Uterus (tissue), 4 donors: Measurements from ENCODE around the gene PRSS56. TPM values are rescaled to one million over a fixed set of nuclear protein-coding genes. Genes with fewer than 3 reads are reported as not detected.

Experiments
- DNase-seq, 2 donors: peaks; one replicate each; pipeline ENCODE4 v3.0.0-alpha.2; 2019 to 2020
- H3K27ac ChIP-seq, 2 donors: fragments of 200-600 bp; sonication (generic); 1 replicate in 1 of 2; 2 replicates in 1 of 2; pipeline ENCODE4 v1.5.1; 2016 to 2018
- H3K27me3 ChIP-seq, 2 donors: fragments of 200-600 bp; sonication (generic); one replicate each; pipeline ENCODE4 v1.5.1; 2018 to 2019; ENCODE audit warnings: control low read depth in 1 of 2
- H3K36me3 ChIP-seq, 2 donors: fragments of 200-600 bp; sonication (generic); one replicate each; pipeline ENCODE4 v1.5.1; 2019; ENCODE audit warnings: control low read depth in 1 of 2
- H3K4me1 ChIP-seq, 2 donors: fragments of 200-600 bp; sonication (generic); one replicate each; pipeline ENCODE4 v1.5.1; 2018 to 2019; ENCODE audit warnings: control low read depth in 1 of 2
- H3K4me3 ChIP-seq, 2 donors: fragments of 200-600 bp; sonication (generic); 1 replicate in 1 of 2; 2 replicates in 1 of 2; pipeline ENCODE4 v1.5.1; 2018 to 2019; ENCODE audit warnings: mild to moderate bottlenecking in 1 of 2
- H3K9me3 ChIP-seq, 2 donors: fragments of 200-600 bp; sonication (generic); one replicate each; pipeline ENCODE4 v1.5.1; 2019; ENCODE audit warnings: control low read depth in 1 of 2
- CTCF ChIP-seq, 4 experiments: fragments of 200-600 bp in 2 of 4; fragments of 450-650 bp in 2 of 4; sonication (generic) in 2 of 4; IDR thresholded peaks; one replicate each; pipeline ENCODE4 v1.5.1; 2016 to 2019; ENCODE audit warnings: antibody characterized with exemption in 4 of 4, mild to moderate bottlenecking in 2 of 4, moderate library complexity in 1 of 4
- POLR2A ChIP-seq, 2 donors: fragments of 450-650 bp; IDR thresholded peaks; one replicate each; pipeline ENCODE4 v1.6.1; 2016; ENCODE audit warnings: antibody characterized with exemption in 2 of 2, mild to moderate bottlenecking in 1 of 2, moderate library complexity in 1 of 2
- intact Hi-C: fragments of 100-400 bp; cut with DNase I; formaldehyde crosslinking; loops from one replicate; pipeline ENCODE4 v1.15.1; 2023; ENCODE audit warnings: low total_unique reads
- total RNA-seq, 4 donors: library from RNA; depleted of rRNA in 3 of 4; stranded (reverse); fragments of >200 nt in 3 of 4; gene quantifications; one replicate each; pipeline versions ENCODE4 v1.1.0 to v1.2.4, GENCODE V29; 2014 to 2023
- donor health status: DM: yes; HTN: yes; CAD: no.

The PRSS56 gene
- total RNA-seq, 4 donors from 2014 or later = not detected

GRCh38 chr2:232515639-232516038, 4.5 kb upstream of the PRSS56 start:
- no peak for TF ChIP-seq CTCF (IDR thresholded peaks at IDR 0.05)
- TF ChIP-seq POLR2A (IDR thresholded peaks at IDR 0.05) = no peak
- Histone ChIP-seq H3K9me3 (no peaks in the 10 kb centered on the region), H3K27ac (no peak overlapping the region), H3K27me3 (no peaks in the 10 kb centered on the region), H3K4me1 (no peaks in the 10 kb centered on the region), H3K4me3 (no peak overlapping the region), H3K36me3 (no peaks in the 10 kb centered on the region)
- DNase-seq = no peak
- intact Hi-C loops = no loop called here

GRCh38 chr2:232516551-232516950, 3.6 kb upstream of the PRSS56 start:
- intact Hi-C loops = no loop called here
- H3K36me3 ChIP-seq = no peaks in the 10 kb centered on the region
- no peak overlapping the region for H3K27ac ChIP-seq
- H3K4me3 ChIP-seq = no peak overlapping the region
- DNase-seq = no peak
- H3K27me3 ChIP-seq = no peaks in the 10 kb centered on the region
- no peaks in the 10 kb centered on the region for H3K4me1 ChIP-seq
- no peaks in the 10 kb centered on the region for H3K9me3 ChIP-seq
- no peak for TF ChIP-seq CTCF (IDR thresholded peaks at IDR 0.05)
- TF ChIP-seq POLR2A (IDR thresholded peaks at IDR 0.05) = no peak

DNA sequence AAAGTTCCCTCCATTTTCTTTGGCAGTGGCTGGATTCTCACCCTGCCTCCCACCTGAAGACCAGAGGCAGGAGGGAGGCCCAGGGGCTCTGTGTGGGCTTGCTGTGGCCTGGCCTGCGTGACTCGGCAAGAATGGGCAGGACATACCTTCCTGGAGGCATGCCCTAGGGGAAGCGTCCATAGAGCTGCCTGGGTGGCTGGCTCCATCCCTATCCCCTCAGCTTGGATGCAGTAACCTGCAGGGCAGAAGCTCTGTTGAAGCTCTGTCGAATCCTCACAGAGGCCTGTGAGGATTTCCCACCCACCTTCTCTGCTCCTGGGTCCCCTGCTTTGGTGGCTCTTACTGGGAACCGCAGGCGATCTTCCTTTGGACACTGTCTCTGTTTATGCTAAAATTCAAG, 1.3 kb upstream of the PRSS56 start:
- no peak for DNase-seq
- Histone ChIP-seq H3K27ac (no peak overlapping the region), H3K4me1 (peaks cover 0 to 8% of the 10 kb centered on the region in 2 donors), H3K36me3 (no peaks in the 10 kb centered on the region), H3K9me3 (no peaks in the 10 kb centered on the region), H3K27me3 (peaks cover 14% of the 10 kb centered on the region in 2 donors), H3K4me3 (no peak overlapping the region)
- TF ChIP-seq CTCF (IDR thresholded peaks at IDR 0.05) (no peak), POLR2A (IDR thresholded peaks at IDR 0.05) (no peak)
- intact Hi-C loops = no loop called here

DNA sequence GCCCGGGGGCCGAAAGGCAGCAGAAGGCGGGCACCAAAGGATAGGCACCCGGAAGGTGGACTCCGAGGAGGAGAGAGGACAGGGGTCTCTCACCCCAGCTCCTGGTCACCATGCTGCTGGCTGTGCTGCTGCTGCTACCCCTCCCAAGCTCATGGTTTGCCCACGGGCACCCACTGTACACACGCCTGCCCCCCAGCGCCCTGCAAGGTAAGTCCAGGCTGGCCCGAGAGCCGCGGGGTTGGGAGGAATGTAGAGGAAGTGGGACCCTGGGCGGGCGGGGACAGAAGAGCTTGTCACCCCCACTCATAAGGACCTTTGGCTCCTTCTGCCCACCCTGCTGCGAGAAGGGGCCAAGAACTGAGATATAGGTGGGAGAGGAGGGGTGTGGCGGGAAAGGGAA, 301 bp downstream of the PRSS56 start:
- Histone ChIP-seq H3K4me3 (no peak overlapping the region), H3K27ac (no peak overlapping the region), H3K36me3 (no peaks in the 10 kb centered on the region), H3K27me3 (peaks cover 14 to 27% of the 10 kb centered on the region in 2 donors), H3K4me1 (peaks cover 0 to 12% of the 10 kb centered on the region in 2 donors), H3K9me3 (no peaks in the 10 kb centered on the region)
- intact Hi-C loops = loop anchor here (10.0 kb wide), 1 partner anchor 616 kb away; no protein-coding TSS in a partner anchor
- DNase-seq = no peak
- no peak for TF ChIP-seq CTCF (IDR thresholded peaks at IDR 0.05)
- TF ChIP-seq POLR2A (IDR thresholded peaks at IDR 0.05) = no peak

DNA sequence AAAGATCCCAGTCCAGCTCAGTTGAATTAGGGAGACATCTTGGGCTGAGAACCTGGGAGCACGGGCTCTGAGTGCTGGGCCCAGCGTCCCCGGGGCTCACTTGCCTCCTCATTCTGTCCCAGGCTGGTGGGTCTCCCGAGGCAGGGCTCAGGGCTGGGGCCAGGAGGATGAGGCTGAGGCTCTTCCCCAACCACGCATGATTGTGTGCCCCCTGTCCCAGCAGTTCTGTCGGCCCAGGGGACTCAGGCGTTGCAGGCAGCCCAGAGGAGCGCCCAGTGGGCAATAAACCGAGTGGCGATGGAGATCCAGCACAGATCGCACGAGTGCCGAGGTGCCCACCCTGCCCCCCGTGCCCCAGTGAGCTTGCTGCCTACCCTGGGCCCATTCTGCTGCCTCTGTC, 910 bp downstream of the PRSS56 start:
- Histone ChIP-seq H3K9me3 (no peaks in the 10 kb centered on the region), H3K4me1 (peaks cover 0 to 12% of the 10 kb centered on the region in 2 donors), H3K4me3 (no peak overlapping the region), H3K36me3 (no peaks in the 10 kb centered on the region), H3K27ac (no peak overlapping the region), H3K27me3 (peaks cover 14 to 27% of the 10 kb centered on the region in 2 donors)
- no peak for TF ChIP-seq POLR2A (IDR thresholded peaks at IDR 0.05)
- intact Hi-C loops = loop anchor here (10.0 kb wide), 1 partner anchor 616 kb away; no protein-coding TSS in a partner anchor
- no peak for DNase-seq
